ENCODE results near the gene LYRM4.

DNA sequence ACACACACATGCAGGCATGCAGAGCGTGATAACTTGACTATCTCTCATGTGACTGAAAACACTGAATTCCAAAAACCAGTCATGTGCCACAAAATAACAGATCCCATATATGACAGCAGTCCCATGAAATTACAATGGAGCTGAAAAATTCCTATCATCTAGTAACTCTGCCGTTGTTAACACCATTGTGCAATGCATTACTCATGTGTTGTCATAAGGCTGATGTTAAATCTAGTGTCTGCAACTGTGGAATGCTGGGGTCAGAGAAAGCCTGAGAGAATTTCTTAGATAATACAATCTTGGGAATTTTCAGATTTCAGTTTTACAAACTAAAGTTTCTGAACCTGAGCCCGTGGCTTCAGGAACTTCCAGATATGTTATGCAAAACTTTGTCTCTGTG is 70.2 kb downstream of the LYRM4 start:
- TF ChIP-seq POLR2A (IDR thresholded peaks at IDR 0.05; ENCODE audit: low read length): no peak
- TF ChIP-seq GATA1 (IDR thresholded peaks at IDR 0.05; ENCODE audit: low read depth, low read length): no peak

Data from erythroblast (primary cell).